Fibroblast of lung (primary cell): ENCODE results near the gene OPRM1. TPM values are rescaled to one million over a fixed set of nuclear protein-coding genes. Genes with fewer than 3 reads are reported as not detected.

ENCODE experiments used
- DNase-seq, 2 donors: peaks; one replicate each; pipeline versions ENCODE4 v3.0.0 to v3.0.0-alpha.2; 2010; ENCODE audit warnings: low read depth in 2 of 2
- H2AFZ ChIP-seq: 2 replicates; pipeline ENCODE4 v1.5.1; 2012; ENCODE audit warnings: low read length, control low read depth, inconsistent platforms
- H3K27ac ChIP-seq: 2 replicates; pipeline ENCODE4 v1.5.1; 2011; ENCODE audit warnings: low read length, control low read depth; ENCODE audit not compliant: insufficient read depth
- H3K27me3 ChIP-seq: 2 replicates; pipeline ENCODE4 v1.5.1; 2011; ENCODE audit warnings: mild to moderate bottlenecking, low read length; ENCODE audit not compliant: control insufficient read depth, insufficient read depth
- H3K36me3 ChIP-seq: 2 replicates; pipeline ENCODE4 v1.5.1; 2011; ENCODE audit warnings: low read length; ENCODE audit not compliant: control insufficient read depth, insufficient read depth
- H3K4me1 ChIP-seq: 2 replicates; pipeline ENCODE4 v1.5.1; 2011; ENCODE audit warnings: low read length; ENCODE audit not compliant: control insufficient read depth, insufficient read depth; ENCODE audit errors: extremely low read depth
- H3K4me2 ChIP-seq: 2 replicates; pipeline ENCODE4 v1.5.1; 2011; ENCODE audit warnings: low read length, control low read depth; ENCODE audit not compliant: insufficient read depth; ENCODE audit errors: extremely low read depth
- H3K4me3 ChIP-seq, 4 experiments: fragments of 200-600 bp in 1 of 4; sonication (generic) in 1 of 4; replicated peaks in 1 of 4; 2 replicates each; pipeline ENCODE4 v1.5.1; 2011 to 2016; ENCODE audit warnings: low read length in 4 of 4, low read depth in 3 of 4, mild to moderate bottlenecking in 3 of 4, control low read depth in 2 of 4, inconsistent platforms in 1 of 4, mixed read lengths in 1 of 4; ENCODE audit not compliant: insufficient read depth in 1 of 4; ENCODE audit errors: control extremely low read depth in 1 of 4
- H3K79me2 ChIP-seq: 2 replicates; pipeline ENCODE4 v1.5.1; 2012; ENCODE audit warnings: mild to moderate bottlenecking, low read length, inconsistent platforms; ENCODE audit not compliant: control insufficient read depth, insufficient read depth
- H3K9ac ChIP-seq: 2 replicates; pipeline ENCODE4 v1.5.1; 2011; ENCODE audit warnings: mild to moderate bottlenecking, low read length, control low read depth; ENCODE audit not compliant: insufficient read depth
- H3K9me3 ChIP-seq: 2 replicates; pipeline ENCODE4 v1.5.1; 2012; ENCODE audit warnings: low read depth, low read length; ENCODE audit not compliant: control insufficient read depth, insufficient read depth
- H4K20me1 ChIP-seq: 2 replicates; pipeline ENCODE4 v1.5.1; 2011; ENCODE audit warnings: low read length; ENCODE audit not compliant: control insufficient read depth, insufficient read depth; ENCODE audit errors: extremely low read depth
- EZH2 ChIP-seq: IDR thresholded peaks from 2 replicates; pipeline ENCODE4 v1.5.1; 2012; ENCODE audit warnings: low read length, control low read depth, mild to moderate bottlenecking; ENCODE audit errors: missing control alignments
- polyA plus RNA-seq, 2 donors: library from polyadenylated mRNA; depleted of rRNA in 1 of 2; stranded (reverse) in 1 of 2; unstranded in 1 of 2; fragments of >200 nt; gene quantifications; 2 replicates each; pipeline ENCODE4 v1.2.1, GENCODE V29; 2011 to 2012; ENCODE audit warnings: missing spikeins in 1 of 2
- total RNA-seq: library from RNA; depleted of rRNA; stranded (reverse); fragments of >200 nt; gene quantifications from 2 replicates; pipeline ENCODE4 v1.2.1, GENCODE V29; 2014
- TF ChIP-seq, protein P1 (sequence below), 2 donors: IDR thresholded peaks in 1 of 2; conservative IDR thresholded peaks in 1 of 2; 1 replicate in 1 of 2; 2 replicates in 1 of 2; pipeline ENCODE4 v1.5.1; 2011 to 2012; ENCODE audit warnings: low read length in 2 of 2, control low read depth in 1 of 2, inconsistent platforms in 1 of 2, low read depth in 1 of 2, mild to moderate bottlenecking in 1 of 2

The OPRM1 gene
- total and polyA plus RNA-seq, 2 donors (not counting 1 experiment from before 2014, with no cell fraction given), result not detected

DNA sequence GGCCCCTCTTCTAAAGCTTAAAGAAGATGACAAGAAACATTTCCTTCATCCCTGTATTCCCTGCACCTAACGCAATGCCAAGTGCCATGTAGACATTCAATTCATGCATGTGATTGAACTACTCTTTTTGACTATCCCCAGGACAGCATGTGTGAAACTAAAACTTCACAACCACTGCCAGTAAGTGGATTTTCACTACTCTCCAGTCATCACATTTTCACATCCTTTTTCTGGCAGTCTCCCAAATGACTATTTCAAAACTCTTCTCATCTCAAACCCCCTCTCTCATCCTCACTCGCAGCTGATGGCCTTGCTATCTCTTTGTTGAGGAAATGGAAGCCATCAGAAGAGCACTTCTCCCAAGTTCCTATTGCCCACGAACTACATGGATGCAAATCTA lies 122.6 kb downstream of the OPRM1 start:
- H3K4me1 ChIP-seq, result peaks cover 2% of the 10 kb centered on the region
- H3K79me2 ChIP-seq, result no peaks in the 10 kb centered on the region
- no peaks in the 10 kb centered on the region for H4K20me1 ChIP-seq
- no peaks in the 10 kb centered on the region for H3K9me3 ChIP-seq
- no peak overlapping the region for H3K4me3 ChIP-seq
- H3K27me3 ChIP-seq, result no peaks in the 10 kb centered on the region
- H3K27ac ChIP-seq, result no peak overlapping the region
- no peak overlapping the region for H2AFZ ChIP-seq
- no peak overlapping the region for H3K4me2 ChIP-seq
- TF ChIP-seq, protein P1, sequence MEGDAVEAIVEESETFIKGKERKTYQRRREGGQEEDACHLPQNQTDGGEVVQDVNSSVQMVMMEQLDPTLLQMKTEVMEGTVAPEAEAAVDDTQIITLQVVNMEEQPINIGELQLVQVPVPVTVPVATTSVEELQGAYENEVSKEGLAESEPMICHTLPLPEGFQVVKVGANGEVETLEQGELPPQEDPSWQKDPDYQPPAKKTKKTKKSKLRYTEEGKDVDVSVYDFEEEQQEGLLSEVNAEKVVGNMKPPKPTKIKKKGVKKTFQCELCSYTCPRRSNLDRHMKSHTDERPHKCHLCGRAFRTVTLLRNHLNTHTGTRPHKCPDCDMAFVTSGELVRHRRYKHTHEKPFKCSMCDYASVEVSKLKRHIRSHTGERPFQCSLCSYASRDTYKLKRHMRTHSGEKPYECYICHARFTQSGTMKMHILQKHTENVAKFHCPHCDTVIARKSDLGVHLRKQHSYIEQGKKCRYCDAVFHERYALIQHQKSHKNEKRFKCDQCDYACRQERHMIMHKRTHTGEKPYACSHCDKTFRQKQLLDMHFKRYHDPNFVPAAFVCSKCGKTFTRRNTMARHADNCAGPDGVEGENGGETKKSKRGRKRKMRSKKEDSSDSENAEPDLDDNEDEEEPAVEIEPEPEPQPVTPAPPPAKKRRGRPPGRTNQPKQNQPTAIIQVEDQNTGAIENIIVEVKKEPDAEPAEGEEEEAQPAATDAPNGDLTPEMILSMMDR (conservative IDR thresholded peaks at IDR 0.05 in 1 of 2, IDR thresholded peaks at IDR 0.05 in 1 of 2; ENCODE audit: low read depth in 1 of 2, low read length in 2 of 2), result no peak
- no peak for TF ChIP-seq EZH2
- H3K36me3 ChIP-seq, result no peaks in the 10 kb centered on the region
- peak in 1 of 2 donors; percentile 9 for DNase-seq
- H3K9ac ChIP-seq, result no peak overlapping the region

DNA sequence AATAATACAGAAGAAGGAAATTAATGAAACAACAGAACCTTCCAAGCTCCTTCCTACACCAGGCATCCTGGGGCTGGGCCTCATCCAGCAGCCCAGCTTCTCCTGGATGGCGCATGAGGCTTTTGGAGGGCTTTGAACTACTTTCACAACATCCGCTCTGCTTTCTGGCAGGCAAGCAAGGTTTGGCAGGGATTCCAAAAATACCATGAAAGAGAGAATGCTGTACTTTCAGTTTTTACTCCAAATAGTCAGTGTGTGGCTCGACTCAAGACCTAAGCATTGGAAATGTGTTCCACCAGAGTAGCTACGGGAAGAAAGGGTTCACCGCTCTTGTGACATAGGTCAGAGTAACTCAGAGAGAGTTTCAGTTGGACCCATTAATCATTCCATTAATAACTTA lies 125.4 kb downstream of the OPRM1 start:
- Histone ChIP-seq H3K4me1 (peaks cover 2% of the 10 kb centered on the region), H4K20me1 (no peaks in the 10 kb centered on the region), H3K27ac (peak overlapping the region; percentile 14), H3K4me2 (peak overlapping the region; percentile 64), H3K4me3 (peak overlapping the region in 2 of 4 experiments; percentile 1 to 6), H3K79me2 (no peaks in the 10 kb centered on the region), H2AFZ (no peak overlapping the region), H3K9ac (no peak overlapping the region), H3K9me3 (no peaks in the 10 kb centered on the region), H3K36me3 (no peaks in the 10 kb centered on the region), H3K27me3 (no peaks in the 10 kb centered on the region)
- DNase-seq, result peak; percentile 88 to 98
- TF ChIP-seq, protein P1 (conservative IDR thresholded peaks at IDR 0.05 in 1 of 2, IDR thresholded peaks at IDR 0.05 in 1 of 2; ENCODE audit: low read depth in 1 of 2, low read length in 2 of 2), result no peak
- no peak for TF ChIP-seq EZH2

DNA sequence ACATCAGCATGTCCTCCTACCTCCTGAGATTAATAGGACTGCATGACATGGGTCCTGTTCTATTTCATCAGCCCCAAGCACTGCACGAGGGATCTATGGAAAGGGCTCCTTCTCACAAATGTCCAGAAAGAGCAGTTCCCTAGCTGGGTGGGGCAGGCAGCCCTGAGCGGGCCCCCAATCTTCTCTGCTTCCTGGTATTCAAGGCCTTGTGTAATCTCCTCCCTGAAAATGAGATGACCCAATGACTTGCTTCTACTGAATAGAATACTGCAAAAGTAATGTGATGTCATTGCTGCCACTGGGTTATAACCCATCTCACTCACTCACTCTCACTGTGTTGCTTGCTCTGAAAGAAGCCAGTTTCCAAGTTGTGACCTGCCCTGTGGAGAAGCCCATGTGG lies 126.4 kb downstream of the OPRM1 start:
- Histone ChIP-seq H2AFZ (no peak overlapping the region), H3K27ac (no peak overlapping the region), H3K4me1 (peaks cover 2% of the 10 kb centered on the region), H3K4me2 (no peak overlapping the region), H3K9ac (no peak overlapping the region), H4K20me1 (no peaks in the 10 kb centered on the region), H3K79me2 (no peaks in the 10 kb centered on the region), H3K27me3 (no peaks in the 10 kb centered on the region), H3K9me3 (no peaks in the 10 kb centered on the region), H3K36me3 (no peaks in the 10 kb centered on the region), H3K4me3 (no peak overlapping the region)
- DNase-seq, result peak in 1 of 2 donors; percentile 21
- no peak for TF ChIP-seq EZH2
- TF ChIP-seq, protein P1 (conservative IDR thresholded peaks at IDR 0.05 in 1 of 2, IDR thresholded peaks at IDR 0.05 in 1 of 2; ENCODE audit: low read depth in 1 of 2, low read length in 2 of 2), result no peak
